Measurements from ENCODE around the gene UBR4. TPM values are rescaled to one million over a fixed set of nuclear protein-coding genes. Genes with fewer than 3 reads are reported as not detected.

The UBR4 gene
- total RNA-seq, 4 donors from 2014 or later, result 193 to 292 (median 229) TPM

DNA sequence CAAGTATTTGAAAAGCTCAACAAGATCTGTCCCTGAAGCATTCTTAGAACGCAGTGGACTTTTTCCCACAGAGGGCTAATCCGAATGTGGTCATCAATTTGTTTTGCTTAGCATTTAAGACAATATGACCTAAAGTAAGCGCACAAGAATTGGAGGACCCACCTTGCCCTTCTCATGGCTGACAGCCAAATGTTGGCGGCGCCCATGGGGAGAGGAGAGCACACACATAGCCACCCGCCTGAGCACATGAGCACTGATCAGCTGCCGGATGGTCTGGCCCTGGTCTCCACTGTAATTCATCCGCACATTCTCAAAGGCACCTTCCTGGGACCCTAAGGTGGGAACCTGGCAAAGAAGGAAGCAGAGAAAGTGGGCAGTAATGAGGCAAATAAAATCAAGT lies 52.4 kb downstream of the UBR4 start:
- Histone ChIP-seq H3K4me3 (no peak overlapping the region), H3K4me1 (no peaks in the 10 kb centered on the region), H3K27ac (peak overlapping the region in 1 of 4 donors; percentile 38), H3K27me3 (no peaks in the 10 kb centered on the region), H3K9me3 (no peaks in the 10 kb centered on the region), H3K36me3 (peaks cover 0 to 100% (median 0%) of the 10 kb centered on the region in 3 donors)
- no peak for DNase-seq
- TF ChIP-seq, protein P1, sequence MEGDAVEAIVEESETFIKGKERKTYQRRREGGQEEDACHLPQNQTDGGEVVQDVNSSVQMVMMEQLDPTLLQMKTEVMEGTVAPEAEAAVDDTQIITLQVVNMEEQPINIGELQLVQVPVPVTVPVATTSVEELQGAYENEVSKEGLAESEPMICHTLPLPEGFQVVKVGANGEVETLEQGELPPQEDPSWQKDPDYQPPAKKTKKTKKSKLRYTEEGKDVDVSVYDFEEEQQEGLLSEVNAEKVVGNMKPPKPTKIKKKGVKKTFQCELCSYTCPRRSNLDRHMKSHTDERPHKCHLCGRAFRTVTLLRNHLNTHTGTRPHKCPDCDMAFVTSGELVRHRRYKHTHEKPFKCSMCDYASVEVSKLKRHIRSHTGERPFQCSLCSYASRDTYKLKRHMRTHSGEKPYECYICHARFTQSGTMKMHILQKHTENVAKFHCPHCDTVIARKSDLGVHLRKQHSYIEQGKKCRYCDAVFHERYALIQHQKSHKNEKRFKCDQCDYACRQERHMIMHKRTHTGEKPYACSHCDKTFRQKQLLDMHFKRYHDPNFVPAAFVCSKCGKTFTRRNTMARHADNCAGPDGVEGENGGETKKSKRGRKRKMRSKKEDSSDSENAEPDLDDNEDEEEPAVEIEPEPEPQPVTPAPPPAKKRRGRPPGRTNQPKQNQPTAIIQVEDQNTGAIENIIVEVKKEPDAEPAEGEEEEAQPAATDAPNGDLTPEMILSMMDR (IDR thresholded peaks at IDR 0.05), result no peak
- TF ChIP-seq POLR2A (IDR thresholded peaks at IDR 0.05), result no peak

DNA sequence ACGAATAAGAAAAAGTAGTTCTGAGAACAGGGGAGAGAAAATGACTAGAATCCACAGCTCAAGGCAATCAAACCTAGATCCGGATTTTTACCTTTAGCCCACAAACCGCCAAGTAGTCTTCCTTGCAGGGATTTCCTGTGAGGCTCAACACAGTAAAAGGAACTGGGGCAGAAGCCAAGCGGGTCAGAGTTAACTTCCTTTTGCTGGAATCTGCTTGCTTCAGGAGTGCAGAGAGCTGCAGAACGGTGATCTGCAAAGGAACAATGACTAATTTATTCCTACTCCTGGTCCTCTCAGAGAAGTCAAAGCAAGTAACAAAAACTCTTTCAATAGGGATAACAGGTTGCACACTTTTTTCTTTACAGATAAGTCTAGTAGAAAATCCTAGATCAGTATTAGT lies 53.4 kb downstream of the UBR4 start:
- no peak overlapping the region for H3K4me3 ChIP-seq
- no peaks in the 10 kb centered on the region for H3K9me3 ChIP-seq
- H3K36me3 ChIP-seq, result peaks cover 0 to 100% (median 0%) of the 10 kb centered on the region in 3 donors
- TF ChIP-seq POLR2A (IDR thresholded peaks at IDR 0.05), result no peak
- TF ChIP-seq, protein P1 (IDR thresholded peaks at IDR 0.05), result no peak
- DNase-seq, result peak in 1 of 3 donors; percentile 74
- no peaks in the 10 kb centered on the region for H3K4me1 ChIP-seq
- no peaks in the 10 kb centered on the region for H3K27me3 ChIP-seq
- peak overlapping the region in 1 of 4 donors; percentile 38 for H3K27ac ChIP-seq

DNA sequence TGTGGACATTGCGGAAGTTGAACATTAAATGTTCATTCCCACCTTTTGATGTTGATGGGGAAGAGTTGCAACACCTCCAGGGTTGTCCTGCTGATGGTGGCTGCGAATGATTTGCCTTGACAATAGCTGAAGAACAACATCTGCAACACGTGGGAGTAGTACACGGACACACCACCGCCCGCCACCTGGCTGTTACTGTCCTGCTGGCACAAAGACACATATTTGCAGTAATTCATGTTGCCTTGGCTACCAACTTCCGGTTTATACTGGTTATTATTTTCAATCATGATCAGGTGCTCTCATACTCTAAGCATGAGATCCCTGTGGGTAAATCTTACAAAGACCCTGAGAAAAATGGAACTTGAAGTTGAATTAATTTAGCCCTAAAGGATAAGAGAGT lies 55.2 kb downstream of the UBR4 start:
- H3K27ac ChIP-seq, result peak overlapping the region in 1 of 4 donors; percentile 16
- TF ChIP-seq POLR2A (IDR thresholded peaks at IDR 0.05), result no peak
- TF ChIP-seq, protein P1 (IDR thresholded peaks at IDR 0.05), result no peak
- peak in 1 of 3 donors; percentile 62 for DNase-seq
- no peaks in the 10 kb centered on the region for H3K4me1 ChIP-seq
- H3K27me3 ChIP-seq, result no peaks in the 10 kb centered on the region
- H3K36me3 ChIP-seq, result peaks cover 0 to 100% (median 0%) of the 10 kb centered on the region in 3 donors
- H3K9me3 ChIP-seq, result no peaks in the 10 kb centered on the region
- H3K4me3 ChIP-seq, result no peak overlapping the region

DNA sequence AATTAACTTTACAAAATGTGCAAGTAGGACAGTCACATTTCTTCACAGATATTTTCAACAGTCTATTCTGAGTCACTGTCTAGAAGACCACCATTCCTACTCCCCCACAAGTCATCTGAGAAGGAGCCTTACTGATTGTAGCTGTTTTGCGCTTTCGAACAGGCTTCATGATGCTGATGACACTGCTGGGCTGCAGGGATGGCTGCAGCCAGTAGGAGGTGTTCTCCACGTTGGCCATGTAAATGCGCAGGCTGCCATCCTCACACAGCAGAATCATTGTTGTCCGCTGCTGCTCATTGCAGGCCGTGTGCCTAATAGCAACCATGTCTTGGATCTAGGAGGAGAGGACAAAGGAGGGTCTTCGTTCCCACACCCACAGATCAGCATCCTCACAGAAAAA lies 56.9 kb downstream of the UBR4 start:
- Histone ChIP-seq H3K9me3 (no peaks in the 10 kb centered on the region), H3K4me1 (no peaks in the 10 kb centered on the region), H3K27ac (no peak overlapping the region), H3K27me3 (no peaks in the 10 kb centered on the region), H3K4me3 (no peak overlapping the region), H3K36me3 (peaks cover 0 to 100% (median 0%) of the 10 kb centered on the region in 3 donors)
- DNase-seq, result no peak
- no peak for TF ChIP-seq POLR2A (IDR thresholded peaks at IDR 0.05)
- TF ChIP-seq, protein P1 (IDR thresholded peaks at IDR 0.05), result no peak

DNA sequence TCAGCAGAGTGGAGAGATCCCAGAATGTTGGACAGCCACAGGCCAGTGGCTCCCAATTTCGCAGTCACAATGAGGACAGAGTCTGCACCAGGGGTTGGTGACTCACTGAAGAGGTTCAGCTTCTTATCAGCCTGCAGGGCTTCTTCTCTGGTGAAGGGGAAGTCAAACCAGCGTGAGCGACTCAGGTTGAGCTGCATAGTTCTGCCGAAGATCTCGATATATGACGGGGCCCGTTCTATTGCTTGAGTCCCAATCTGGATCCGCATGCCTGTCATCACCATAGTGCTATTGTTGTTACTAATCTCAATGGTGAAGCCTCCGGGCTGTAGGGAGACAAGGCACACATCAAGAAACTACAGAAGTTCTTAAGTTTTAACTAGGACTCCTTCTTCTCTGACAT lies 58.5 kb downstream of the UBR4 start:
- Histone ChIP-seq H3K36me3 (peaks cover 0 to 100% (median 0%) of the 10 kb centered on the region in 3 donors), H3K4me3 (no peak overlapping the region), H3K27me3 (no peaks in the 10 kb centered on the region), H3K27ac (no peak overlapping the region), H3K9me3 (no peaks in the 10 kb centered on the region), H3K4me1 (no peaks in the 10 kb centered on the region)
- DNase-seq, result no peak
- no peak for TF ChIP-seq POLR2A (IDR thresholded peaks at IDR 0.05)
- TF ChIP-seq, protein P1 (IDR thresholded peaks at IDR 0.05), result no peak

DNA sequence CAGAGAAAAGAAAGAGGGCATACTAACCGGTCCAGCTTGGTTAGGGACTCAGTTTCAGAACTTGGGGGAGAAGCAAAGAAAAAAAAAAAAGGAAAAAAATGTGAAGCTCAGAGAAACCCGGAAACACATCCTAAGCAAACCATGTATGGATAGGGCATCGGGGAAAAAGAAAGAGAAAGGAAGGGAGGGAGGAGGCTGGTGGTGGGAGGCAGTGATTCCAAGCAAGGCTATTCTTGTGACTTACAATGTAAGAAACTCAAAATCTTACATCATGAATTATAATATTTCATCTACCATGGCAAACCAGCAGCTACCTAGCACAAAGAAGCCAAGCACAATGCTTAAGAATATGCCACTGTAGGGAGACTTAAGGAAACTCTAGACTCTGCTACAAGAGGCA lies 60.3 kb downstream of the UBR4 start:
- TF ChIP-seq, protein P1 (IDR thresholded peaks at IDR 0.05), result no peak
- no peak for TF ChIP-seq POLR2A (IDR thresholded peaks at IDR 0.05)
- H3K4me3 ChIP-seq, result no peak overlapping the region
- no peaks in the 10 kb centered on the region for H3K27me3 ChIP-seq
- H3K27ac ChIP-seq, result no peak overlapping the region
- H3K9me3 ChIP-seq, result no peaks in the 10 kb centered on the region
- DNase-seq, result no peak
- peaks cover 0 to 100% (median 0%) of the 10 kb centered on the region in 3 donors for H3K36me3 ChIP-seq
- H3K4me1 ChIP-seq, result no peaks in the 10 kb centered on the region

Data from Peyer's patch (tissue), 4 donors.